ENCODE measurements around the gene CSF2RB. TPM values are rescaled to one million over a fixed set of nuclear protein-coding genes. Genes with fewer than 3 reads are reported as not detected.

CSF2RB gene
- total RNA-seq, 1 donor from 2014 or later = 0.56 TPM

DNA sequence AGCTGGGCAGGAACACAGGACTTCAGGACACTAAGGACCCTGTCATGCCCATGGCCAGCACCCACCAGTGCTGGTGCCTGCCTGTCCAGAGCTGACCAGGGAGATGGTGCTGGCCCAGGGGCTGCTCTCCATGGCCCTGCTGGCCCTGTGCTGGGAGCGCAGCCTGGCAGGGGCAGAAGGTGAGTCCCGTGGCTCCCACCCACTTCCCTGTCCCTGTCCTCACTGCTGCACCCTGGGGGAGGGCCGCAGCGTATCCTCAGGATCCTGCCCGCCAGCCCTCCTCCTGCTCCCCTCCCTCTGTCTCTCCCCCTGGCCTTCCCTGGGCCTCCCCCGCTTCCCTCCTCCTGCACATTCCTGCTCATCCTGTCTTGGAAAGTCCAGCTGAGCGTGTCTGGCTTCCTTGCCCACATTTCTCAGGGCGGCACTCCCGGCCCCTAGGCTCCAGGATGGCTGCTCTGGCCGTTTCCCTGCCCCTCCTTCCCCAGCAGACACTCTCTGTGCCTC lies 8.7 kb downstream of the CSF2RB start:
- H3K9me3 Mint-ChIP-seq = peaks cover 8% of the 10 kb centered on the region
- H3K36me3 Mint-ChIP-seq = no peaks in the 10 kb centered on the region
- no peak for TF ChIP-seq CTCF (IDR thresholded peaks at IDR 0.05; ENCODE audit: unreplicated experiment)
- peaks cover 4% of the 10 kb centered on the region for H3K27me3 Mint-ChIP-seq (ENCODE audit: low read depth)
- H3K4me1 Mint-ChIP-seq = peaks cover 18% of the 10 kb centered on the region
- peak overlapping the region; percentile 30 for H3K27ac Mint-ChIP-seq
- H3K4me3 Mint-ChIP-seq = no peak overlapping the region
- peak in 1 of 2 experiments; percentile 59 for DNase-seq (ENCODE audit: low spot score in 2 of 2, unreplicated experiment in 2 of 2)

DNA sequence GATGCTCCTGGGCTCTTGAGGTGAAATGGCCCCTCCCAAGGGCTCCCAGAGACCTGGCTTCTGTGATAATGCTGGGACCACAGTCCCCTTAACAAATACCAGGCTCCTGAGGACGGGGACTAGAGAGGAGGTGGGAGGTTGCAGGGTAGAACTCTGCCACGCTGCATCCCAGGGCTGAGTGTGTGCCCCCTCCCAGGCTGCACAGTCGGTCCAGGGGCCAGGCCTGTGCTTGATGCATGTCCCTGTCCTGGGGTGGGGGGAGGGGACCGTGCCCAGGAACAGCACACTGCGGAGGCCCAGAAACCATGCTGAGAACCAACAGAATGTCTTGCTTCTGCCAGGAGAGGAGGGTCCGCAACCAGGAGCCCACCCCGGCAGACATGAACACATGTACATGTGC lies 9.3 kb downstream of the CSF2RB start:
- DNase-seq (ENCODE audit: low spot score in 2 of 2, unreplicated experiment in 2 of 2) = no peak
- no peak for TF ChIP-seq CTCF (IDR thresholded peaks at IDR 0.05; ENCODE audit: unreplicated experiment)
- Mint-ChIP-seq H3K4me1 (peaks cover 18% of the 10 kb centered on the region), H3K9me3 (peaks cover 8% of the 10 kb centered on the region), H3K36me3 (no peaks in the 10 kb centered on the region), H3K27me3 (ENCODE audit: low read depth) (peaks cover 2% of the 10 kb centered on the region), H3K4me3 (no peak overlapping the region), H3K27ac (peak overlapping the region; percentile 30)

DNA sequence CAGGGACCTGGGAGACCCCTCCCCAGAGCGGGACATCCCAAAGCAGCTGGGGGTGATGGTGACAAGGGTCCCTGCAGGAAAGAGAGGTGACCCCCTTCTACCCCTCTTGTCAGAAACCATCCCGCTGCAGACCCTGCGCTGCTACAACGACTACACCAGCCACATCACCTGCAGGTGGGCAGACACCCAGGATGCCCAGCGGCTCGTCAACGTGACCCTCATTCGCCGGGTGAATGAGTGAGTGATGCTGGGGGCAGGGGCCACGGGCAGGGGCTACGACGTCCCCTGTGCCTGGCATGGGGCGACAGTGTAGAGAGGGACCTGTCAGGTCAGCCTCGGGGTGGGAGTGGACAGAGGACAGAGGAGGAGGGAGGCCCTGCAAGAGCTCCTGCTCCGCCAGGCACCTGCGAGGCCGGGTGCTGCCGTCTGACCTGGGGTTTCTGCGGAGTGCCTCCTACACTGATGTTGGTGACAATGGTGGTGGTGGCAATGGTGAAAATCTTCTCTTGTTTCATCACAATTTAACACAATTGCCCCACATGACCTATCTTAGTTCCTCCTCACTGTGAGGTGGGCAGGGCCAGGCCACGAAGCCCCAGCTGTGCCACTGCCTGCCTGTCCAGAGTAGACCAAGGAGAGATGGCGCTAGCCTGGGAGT lies 9.8 kb downstream of the CSF2RB start:
- H3K4me3 Mint-ChIP-seq = no peak overlapping the region
- H3K27ac Mint-ChIP-seq = no peak overlapping the region
- H3K4me1 Mint-ChIP-seq = peaks cover 18% of the 10 kb centered on the region
- H3K27me3 Mint-ChIP-seq (ENCODE audit: low read depth) = peaks cover 2% of the 10 kb centered on the region
- no peak for TF ChIP-seq CTCF (IDR thresholded peaks at IDR 0.05; ENCODE audit: unreplicated experiment)
- H3K36me3 Mint-ChIP-seq = no peaks in the 10 kb centered on the region
- DNase-seq (ENCODE audit: low spot score in 2 of 2, unreplicated experiment in 2 of 2) = no peak
- H3K9me3 Mint-ChIP-seq = peaks cover 8% of the 10 kb centered on the region

DNA sequence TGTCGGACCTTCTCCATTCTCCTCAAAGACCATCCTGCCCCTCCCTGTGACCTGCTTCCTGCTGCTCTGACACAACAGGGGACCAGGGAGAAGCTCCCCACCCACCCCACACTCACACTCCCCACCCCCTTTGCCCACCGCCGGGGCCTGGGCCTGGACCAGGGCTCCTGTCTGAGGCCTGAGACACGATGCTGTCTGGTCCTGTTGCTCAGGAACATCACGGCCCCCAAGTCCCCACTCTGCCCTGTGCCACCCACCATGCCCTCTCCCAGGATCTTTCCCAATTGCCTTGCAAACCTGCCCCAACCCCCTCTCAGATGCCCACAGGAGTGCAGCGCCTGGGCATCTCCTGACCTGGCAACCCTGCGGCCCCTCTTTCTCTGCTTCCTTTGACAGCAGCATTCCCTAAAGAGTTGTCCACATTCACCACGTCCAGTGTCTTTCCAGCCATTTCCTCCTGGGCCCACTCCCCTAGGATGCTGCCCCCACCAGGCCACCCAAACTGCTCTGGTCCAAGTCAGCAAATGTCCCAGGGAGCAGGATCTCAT lies 10.8 kb downstream of the CSF2RB start:
- H3K9me3 Mint-ChIP-seq = peaks cover 8% of the 10 kb centered on the region
- no peak overlapping the region for H3K27ac Mint-ChIP-seq
- H3K27me3 Mint-ChIP-seq (ENCODE audit: low read depth) = peaks cover 2% of the 10 kb centered on the region
- H3K36me3 Mint-ChIP-seq = no peaks in the 10 kb centered on the region
- no peak for DNase-seq (ENCODE audit: low spot score in 2 of 2, unreplicated experiment in 2 of 2)
- H3K4me1 Mint-ChIP-seq = peaks cover 23% of the 10 kb centered on the region
- no peak overlapping the region for H3K4me3 Mint-ChIP-seq
- TF ChIP-seq CTCF (IDR thresholded peaks at IDR 0.05; ENCODE audit: unreplicated experiment) = no peak

DNA sequence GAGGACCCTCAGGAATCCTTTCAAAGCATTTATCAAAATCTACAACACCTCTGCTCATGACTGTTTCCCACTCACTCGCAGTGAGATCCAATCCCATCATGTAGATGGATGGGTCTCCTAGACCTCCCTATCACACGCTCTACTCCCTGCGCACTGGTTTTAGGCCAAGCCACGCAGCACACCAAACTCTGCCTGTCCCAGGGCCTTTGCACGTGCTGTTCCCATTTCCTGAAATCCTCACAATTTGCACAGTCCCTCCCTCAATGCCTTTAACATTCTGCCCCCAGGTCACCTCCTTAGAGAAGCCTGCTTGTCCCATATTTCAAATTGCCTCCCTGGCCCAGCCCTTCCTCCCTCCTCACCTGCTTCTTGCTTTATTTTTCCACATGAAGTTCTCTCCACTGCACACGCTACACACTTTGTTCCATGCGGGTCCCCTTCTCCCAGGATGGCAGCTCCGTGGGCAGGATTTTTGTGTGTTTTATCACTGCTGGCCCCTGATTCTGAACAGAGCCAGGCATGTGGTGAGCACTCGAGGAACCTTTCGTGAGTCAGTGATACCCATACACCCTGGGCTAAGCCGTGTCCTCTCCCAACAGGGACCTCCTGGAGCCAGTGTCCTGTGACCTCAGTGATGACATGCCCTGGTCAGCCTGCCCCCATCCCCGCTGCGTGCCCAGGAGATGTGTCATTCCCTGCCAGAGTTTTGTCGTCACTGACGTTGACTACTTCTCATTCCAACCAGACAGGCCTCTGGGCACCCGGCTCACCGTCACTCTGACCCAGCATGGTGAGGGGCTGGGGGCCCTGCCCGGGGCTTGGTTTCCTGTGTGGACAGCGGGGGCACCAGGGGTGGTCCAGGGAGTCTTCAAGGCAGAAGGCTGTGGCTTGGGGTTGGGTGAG lies 12.2 kb downstream of the CSF2RB start:
- no peak for DNase-seq (ENCODE audit: low spot score in 2 of 2, unreplicated experiment in 2 of 2)
- Mint-ChIP-seq H3K27ac (no peak overlapping the region), H3K4me1 (peaks cover 23% of the 10 kb centered on the region), H3K36me3 (no peaks in the 10 kb centered on the region), H3K4me3 (no peak overlapping the region), H3K9me3 (no peaks in the 10 kb centered on the region), H3K27me3 (ENCODE audit: low read depth) (peaks cover 2% of the 10 kb centered on the region)
- no peak for TF ChIP-seq CTCF (IDR thresholded peaks at IDR 0.05; ENCODE audit: unreplicated experiment)
